Panc1 (cell line): ENCODE measurements around the gene ZNF660. TPM values are rescaled to one million over a fixed set of nuclear protein-coding genes. Genes with fewer than 3 reads are reported as not detected.

Experiments
- ATAC-seq: fragments of 200-7000 bp; cut with Tn5 transposase; 2 replicates; pipeline ENCODE4 v1.9.1; 2020; ENCODE audit warnings: mild to moderate bottlenecking, moderate library complexity
- BruUV-seq: library from RNA; stranded (reverse); fragments of 400-500 nt; replicated peaks from 2 replicates; lab custom pipeline; 2021; lab: Mats Ljungman, UMichigan
- CTCF ChIA-PET: fragments of 300-600 bp; sonication (Branson Sonifier 250); formaldehyde crosslinking; loops from one replicate; lab custom pipeline; 2022; ENCODE audit warnings: antibody characterized with exemption; lab: Charles Lee
- POLR2A ChIA-PET: fragments of 300-600 bp; sonication (Branson Sonifier 250); formaldehyde crosslinking; loops from one replicate; lab custom pipeline; 2022; ENCODE audit warnings: antibody characterized with exemption; lab: Charles Lee
- DNase-seq: peaks from one replicate; pipeline ENCODE4 v3.0.0-alpha.2; 2010; ENCODE audit warnings: low read depth, low spot score
- H3K27ac ChIP-seq: 2 replicates; pipeline ENCODE4 v1.5.1; 2011; ENCODE audit warnings: mild to moderate bottlenecking, low read length, inconsistent platforms
- H3K27me3 ChIP-seq: fragments of 200-500 bp; sonication (Bioruptor generic); 2 replicates; pipeline ENCODE4 v1.6.0; 2014; ENCODE audit warnings: low read length, inconsistent platforms; ENCODE audit not compliant: control insufficient read depth, insufficient read depth
- H3K36me3 ChIP-seq: fragments of 200-500 bp; sonication (Bioruptor generic); 2 replicates; pipeline ENCODE4 v1.5.1; 2014; ENCODE audit warnings: inconsistent platforms, mild to moderate bottlenecking, low read length, moderate library complexity; ENCODE audit not compliant: control insufficient read depth, insufficient read depth
- H3K4me1 ChIP-seq: 2 replicates; pipeline ENCODE4 v1.5.1; 2011; ENCODE audit warnings: inconsistent platforms, mild to moderate bottlenecking, low read length, moderate library complexity; ENCODE audit not compliant: control insufficient read depth, insufficient read depth
- H3K4me3 ChIP-seq, 2 experiments: 2 replicates each; pipeline ENCODE4 v1.5.1; 2011 to 2012; ENCODE audit warnings: low read depth in 2 of 2, low read length in 2 of 2, mild to moderate bottlenecking in 2 of 2, inconsistent platforms in 1 of 2, moderate library complexity in 1 of 2
- H3K9me3 ChIP-seq: fragments of 200-500 bp; sonication (Bioruptor generic); 2 replicates; pipeline ENCODE4 v1.5.1; 2014; ENCODE audit warnings: low read depth, mild to moderate bottlenecking, inconsistent platforms, low read length, moderate library complexity; ENCODE audit not compliant: control insufficient read depth, insufficient read depth
- POLR2AphosphoS5 ChIP-seq: IDR thresholded peaks from 2 replicates; pipeline ENCODE4 v1.6.1; 2012; ENCODE audit warnings: mild to moderate bottlenecking, low read depth, low read length, moderate library complexity
- REST ChIP-seq, 2 experiments: IDR thresholded peaks; 2 replicates each; pipeline ENCODE4 v1.6.1; 2011 to 2012; ENCODE audit warnings: low read depth in 2 of 2, control low read depth in 1 of 2, low read length in 1 of 2, mild to moderate bottlenecking in 1 of 2, moderate library complexity in 1 of 2; ENCODE audit not compliant: insufficient read depth in 1 of 2
- SIN3A ChIP-seq: IDR thresholded peaks from 2 replicates; pipeline ENCODE4 v1.6.1; 2012; ENCODE audit warnings: low read depth, mild to moderate bottlenecking, low read length, moderate library complexity, borderline replicate concordance; ENCODE audit not compliant: insufficient read depth
- TCF7L2 ChIP-seq: IDR thresholded peaks from 2 replicates; pipeline ENCODE4 v1.6.1; 2011; ENCODE audit warnings: mild to moderate bottlenecking, low read depth, low read length, inconsistent platforms
- in situ Hi-C: cut with HindIII; loops from 2 replicates; pipeline ENCODE4 v1.10.0; 2016; ENCODE audit warnings: low sequenced_read_pairs, low pct_unique_long_range_greater_than_20kb
- intact Hi-C: fragments of 100-400 bp; cut with micrococcal nuclease; formaldehyde crosslinking; loops from one replicate; pipeline ENCODE4 v1.10.0; 2022; ENCODE audit not compliant: unreplicated experiment
- total RNA-seq: library from RNA; stranded (reverse); gene quantifications from one replicate; pipeline ENCODE4 v1.2.1, GENCODE V29; 2021; ENCODE audit not compliant: unreplicated experiment
- TF ChIP-seq, protein P1 (sequence below): fragments of 450-650 bp; IDR thresholded peaks from 2 replicates; pipeline ENCODE4 v1.5.1; 2017; ENCODE audit warnings: mild to moderate bottlenecking

Gene ZNF660
- total RNA-seq, 1 experiment from 2014 or later = not detected

DNA sequence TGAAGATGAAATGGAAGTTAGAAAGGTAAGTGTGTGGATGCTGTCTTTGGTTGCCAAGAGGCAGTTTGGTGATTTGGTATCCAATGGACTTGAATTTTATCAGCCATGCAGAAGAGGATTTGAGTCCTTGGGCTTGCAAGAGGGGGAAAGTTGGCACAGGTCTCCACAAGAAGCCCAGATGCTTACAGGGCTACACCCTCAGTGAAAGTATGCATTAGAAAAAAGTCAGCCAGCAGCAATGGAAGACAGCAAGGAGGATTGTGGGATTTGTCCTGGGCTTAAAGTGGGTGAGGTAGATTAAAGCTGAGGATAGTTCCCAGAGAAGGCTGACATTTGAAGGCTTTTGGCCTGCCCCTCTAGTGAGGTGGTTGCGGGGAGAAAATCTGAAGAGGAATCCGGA, 17.0 kb downstream of the ZNF660 start:
- Histone ChIP-seq H3K9me3 (no peaks in the 10 kb centered on the region), H3K27me3 (no peaks in the 10 kb centered on the region), H3K4me1 (no peaks in the 10 kb centered on the region), H3K4me3 (no peak overlapping the region), H3K27ac (no peak overlapping the region), H3K36me3 (no peaks in the 10 kb centered on the region)
- ChIA-PET CTCF (no interaction called here), POLR2A (no interaction called here)
- ATAC-seq (no peak), DNase-seq (no peak)
- TF ChIP-seq, protein P1, sequence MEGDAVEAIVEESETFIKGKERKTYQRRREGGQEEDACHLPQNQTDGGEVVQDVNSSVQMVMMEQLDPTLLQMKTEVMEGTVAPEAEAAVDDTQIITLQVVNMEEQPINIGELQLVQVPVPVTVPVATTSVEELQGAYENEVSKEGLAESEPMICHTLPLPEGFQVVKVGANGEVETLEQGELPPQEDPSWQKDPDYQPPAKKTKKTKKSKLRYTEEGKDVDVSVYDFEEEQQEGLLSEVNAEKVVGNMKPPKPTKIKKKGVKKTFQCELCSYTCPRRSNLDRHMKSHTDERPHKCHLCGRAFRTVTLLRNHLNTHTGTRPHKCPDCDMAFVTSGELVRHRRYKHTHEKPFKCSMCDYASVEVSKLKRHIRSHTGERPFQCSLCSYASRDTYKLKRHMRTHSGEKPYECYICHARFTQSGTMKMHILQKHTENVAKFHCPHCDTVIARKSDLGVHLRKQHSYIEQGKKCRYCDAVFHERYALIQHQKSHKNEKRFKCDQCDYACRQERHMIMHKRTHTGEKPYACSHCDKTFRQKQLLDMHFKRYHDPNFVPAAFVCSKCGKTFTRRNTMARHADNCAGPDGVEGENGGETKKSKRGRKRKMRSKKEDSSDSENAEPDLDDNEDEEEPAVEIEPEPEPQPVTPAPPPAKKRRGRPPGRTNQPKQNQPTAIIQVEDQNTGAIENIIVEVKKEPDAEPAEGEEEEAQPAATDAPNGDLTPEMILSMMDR = no peak
- TF ChIP-seq SIN3A = no peak
- TF ChIP-seq TCF7L2 = no peak
- TF ChIP-seq POLR2AphosphoS5 = no peak
- TF ChIP-seq REST (IDR thresholded peaks at IDR 0.05; ENCODE audit: insufficient read depth in 1 of 2, low read depth in 2 of 2, low read length in 1 of 2) = no peak
- intact Hi-C loops (no loop called here), in situ Hi-C loops (no loop called here)
- no TSS peak for BruUV-seq

DNA sequence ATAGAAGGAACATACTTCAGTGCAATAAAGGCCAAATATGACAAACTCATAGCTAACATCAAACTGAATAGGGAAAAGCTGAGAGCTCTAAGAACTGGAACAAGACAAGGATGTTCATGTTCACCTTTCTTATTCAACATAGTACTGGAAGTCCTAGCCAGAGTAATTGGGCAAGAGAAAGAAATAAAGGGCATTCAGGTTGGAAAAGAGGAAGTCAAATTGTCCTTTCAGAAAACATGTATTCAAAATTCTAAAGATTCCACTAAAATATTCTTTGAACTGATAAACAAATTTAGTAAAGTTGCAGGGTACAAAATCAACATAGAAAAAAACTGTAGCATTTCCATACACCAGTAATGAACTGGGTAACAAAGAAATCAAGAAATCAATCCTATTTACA, 27.9 kb downstream of the ZNF660 start:
- intact Hi-C loops = no loop called here
- Histone ChIP-seq H3K4me3 (no peak overlapping the region), H3K36me3 (no peaks in the 10 kb centered on the region), H3K4me1 (no peaks in the 10 kb centered on the region), H3K27me3 (no peaks in the 10 kb centered on the region), H3K27ac (no peak overlapping the region), H3K9me3 (no peaks in the 10 kb centered on the region)
- in situ Hi-C loops = no loop called here
- ChIA-PET CTCF (no interaction called here), POLR2A (no interaction called here)
- TF ChIP-seq REST (IDR thresholded peaks at IDR 0.05; ENCODE audit: insufficient read depth in 1 of 2, low read depth in 2 of 2, low read length in 1 of 2) (no peak), POLR2AphosphoS5 (no peak), SIN3A (no peak), TCF7L2 (no peak)
- TF ChIP-seq, protein P1 = no peak
- no peak for DNase-seq
- BruUV-seq = no TSS peak
- ATAC-seq = no peak
